HG03108 (cell line): ENCODE measurements around the gene TERB1.
"Not testable (repeated sequence)": the region's sequence is repeated elsewhere in the genome, so short reads cannot be mapped to it uniquely, and the experiment has no call there.

Source experiments
- ATAC-seq: cut with Tn5 transposase; IDR thresholded peaks from one replicate; pipeline ENCODE4 v1.9.1; 2021; ENCODE audit warnings: moderate library complexity; ENCODE audit not compliant: unreplicated experiment

Gene TERB1

GRCh38 chr16:66824006-66824405 lies 22.6 kb upstream of the TERB1 start:
- no peak for ATAC-seq

- ATAC-seq, result no peak
Measured at GRCh38 chr16:66814734-66815133, 13.3 kb upstream of the TERB1 start.

- ATAC-seq, result no peak
Measured at GRCh38 chr16:66811043-66811442, 9.7 kb upstream of the TERB1 start.

- no peak for ATAC-seq
Measured at GRCh38 chr16:66810391-66810790, 9.0 kb upstream of the TERB1 start.

GRCh38 chr16:66809765-66810164 lies 8.4 kb upstream of the TERB1 start:
- ATAC-seq, result no peak

- ATAC-seq, result no peak
Measured at GRCh38 chr16:66802159-66802558, 775 bp upstream of the TERB1 start.

- ATAC-seq, result no peak
Measured at GRCh38 chr16:66800856-66801255, 528 bp downstream of the TERB1 start.

- ATAC-seq, result no peak
Measured at GRCh38 chr16:66798161-66798560, 3.2 kb downstream of the TERB1 start.

- not testable (repeated sequence) for ATAC-seq
Measured at GRCh38 chr16:66793984-66794383, 7.4 kb downstream of the TERB1 start.

- ATAC-seq, result no peak
Measured at GRCh38 chr16:66790130-66790733, 11.2 kb downstream of the TERB1 start.

GRCh38 chr16:66787427-66787826 lies 14.0 kb downstream of the TERB1 start:
- ATAC-seq, result no peak

- no peak for ATAC-seq
Measured at GRCh38 chr16:66786551-66786950, 14.8 kb downstream of the TERB1 start.

- ATAC-seq, result no peak
Measured at GRCh38 chr16:66776457-66776856, 24.9 kb downstream of the TERB1 start.

GRCh38 chr16:66774981-66775380 lies 26.4 kb downstream of the TERB1 start:
- ATAC-seq, result no peak

- ATAC-seq, result no peak
Measured at GRCh38 chr16:66758086-66758485, 43.3 kb downstream of the TERB1 start.

GRCh38 chr16:66754819-66755218 lies 46.6 kb downstream of the TERB1 start:
- no peak for ATAC-seq

- ATAC-seq, result no peak
Measured at GRCh38 chr16:66754211-66754610, 47.2 kb downstream of the TERB1 start.

- no peak for ATAC-seq
Measured at GRCh38 chr16:66752958-66753357, 48.4 kb downstream of the TERB1 start.

GRCh38 chr16:66752379-66752778 lies 49.0 kb downstream of the TERB1 start:
- ATAC-seq, result no peak

GRCh38 chr16:66751992-66752322 lies 49.4 kb downstream of the TERB1 start:
- no peak for ATAC-seq

GRCh38 chr16:66751303-66751991 lies 49.9 kb downstream of the TERB1 start, which contains the start of gene DYNC1LI2:
DYNC1LI2 (minus strand) TSS chr16:66751609; CDS start chr16:66751591, 18 bp downstream.
- ATAC-seq, result peak; percentile 81

- ATAC-seq, result no peak
Measured at GRCh38 chr16:66751053-66751302, 50.4 kb downstream of the TERB1 start.
